ENCODE measurements around the gene LDB2. TPM values are rescaled to one million over a fixed set of nuclear protein-coding genes. Genes with fewer than 3 reads are reported as not detected.

The LDB2 gene
- total RNA-seq, 6 experiments from 2014 or later: 24.2 to 40.4 (median 31.7) TPM

DNA sequence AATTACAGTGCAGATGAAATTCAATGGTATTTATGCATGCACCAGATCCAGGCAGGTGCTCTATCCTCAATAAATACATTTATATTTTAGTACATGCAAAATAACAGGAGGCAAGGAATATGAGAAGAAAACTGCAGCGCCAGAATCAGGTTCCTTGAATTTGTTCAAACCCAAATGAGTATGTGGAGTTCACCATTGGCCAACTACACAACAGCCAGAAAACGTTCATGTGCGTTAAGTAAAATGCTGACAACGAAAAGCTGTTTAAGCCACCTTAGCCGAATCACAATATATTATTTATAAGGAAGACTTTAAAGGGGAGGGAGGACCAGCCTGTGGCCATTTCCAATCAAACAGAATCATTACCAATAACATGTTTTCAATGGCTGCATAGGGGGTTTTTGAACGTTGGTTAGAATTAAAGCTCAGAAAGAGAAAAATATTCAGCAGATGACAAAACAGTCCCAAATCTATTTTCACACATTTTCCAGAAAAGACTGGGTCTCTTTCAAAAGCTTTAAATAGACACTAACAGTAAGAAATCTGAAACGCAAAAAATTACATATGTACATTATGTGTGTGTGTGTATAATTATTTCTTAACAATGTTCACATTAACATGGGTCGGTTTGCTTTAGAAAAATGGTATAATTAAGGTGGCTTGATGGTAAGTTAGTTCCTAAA, 171.9 kb downstream of the LDB2 start:
- Mint-ChIP-seq H3K27me3 (ENCODE audit: insufficient read depth) (no peaks in the 10 kb centered on the region), H3K27ac (no peak overlapping the region)
- DNase-seq: no peak

DNA sequence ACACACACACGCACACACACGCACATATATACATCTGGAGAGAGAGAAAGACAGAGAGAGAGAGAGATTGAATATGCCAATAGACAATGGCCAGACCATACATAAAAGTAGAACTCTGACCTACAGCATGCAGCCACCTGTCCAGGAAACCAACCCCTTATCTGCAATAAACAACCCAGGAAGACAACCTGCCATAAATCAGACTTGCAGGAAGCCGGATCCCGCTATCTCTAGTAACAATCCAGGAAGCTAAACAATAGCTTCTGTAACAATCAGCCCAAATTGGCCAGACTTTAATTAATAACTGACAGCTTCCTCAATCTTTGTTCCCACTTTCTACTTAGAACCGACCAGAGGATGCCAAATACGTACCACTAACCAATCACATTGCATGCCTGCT, 173.2 kb downstream of the LDB2 start:
- H3K27ac Mint-ChIP-seq: no peak overlapping the region
- no peak overlapping the region for H3K4me3 Mint-ChIP-seq
- H3K4me1 Mint-ChIP-seq (ENCODE audit: low read depth): peaks cover 54% of the 10 kb centered on the region
- H3K36me3 Mint-ChIP-seq (ENCODE audit: low read depth): peaks cover 20% of the 10 kb centered on the region
- no peak for DNase-seq
- no peaks in the 10 kb centered on the region for H3K9me3 Mint-ChIP-seq
- H3K27me3 Mint-ChIP-seq (ENCODE audit: insufficient read depth): no peaks in the 10 kb centered on the region; the same call in 1 of the 2 replicates
- TF ChIP-seq, protein P1, sequence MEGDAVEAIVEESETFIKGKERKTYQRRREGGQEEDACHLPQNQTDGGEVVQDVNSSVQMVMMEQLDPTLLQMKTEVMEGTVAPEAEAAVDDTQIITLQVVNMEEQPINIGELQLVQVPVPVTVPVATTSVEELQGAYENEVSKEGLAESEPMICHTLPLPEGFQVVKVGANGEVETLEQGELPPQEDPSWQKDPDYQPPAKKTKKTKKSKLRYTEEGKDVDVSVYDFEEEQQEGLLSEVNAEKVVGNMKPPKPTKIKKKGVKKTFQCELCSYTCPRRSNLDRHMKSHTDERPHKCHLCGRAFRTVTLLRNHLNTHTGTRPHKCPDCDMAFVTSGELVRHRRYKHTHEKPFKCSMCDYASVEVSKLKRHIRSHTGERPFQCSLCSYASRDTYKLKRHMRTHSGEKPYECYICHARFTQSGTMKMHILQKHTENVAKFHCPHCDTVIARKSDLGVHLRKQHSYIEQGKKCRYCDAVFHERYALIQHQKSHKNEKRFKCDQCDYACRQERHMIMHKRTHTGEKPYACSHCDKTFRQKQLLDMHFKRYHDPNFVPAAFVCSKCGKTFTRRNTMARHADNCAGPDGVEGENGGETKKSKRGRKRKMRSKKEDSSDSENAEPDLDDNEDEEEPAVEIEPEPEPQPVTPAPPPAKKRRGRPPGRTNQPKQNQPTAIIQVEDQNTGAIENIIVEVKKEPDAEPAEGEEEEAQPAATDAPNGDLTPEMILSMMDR (IDR thresholded peaks at IDR 0.05): no peak

More for the DNA sequence above, 171.9 kb downstream of the LDB2 start:
- TF ChIP-seq, protein P1 (IDR thresholded peaks at IDR 0.05): no peak
- Mint-ChIP-seq H3K36me3 (ENCODE audit: low read depth) (peaks cover 30% of the 10 kb centered on the region), H3K9me3 (no peaks in the 10 kb centered on the region), H3K4me3 (no peak overlapping the region), H3K4me1 (ENCODE audit: low read depth) (peaks cover 42% of the 10 kb centered on the region)

DNA sequence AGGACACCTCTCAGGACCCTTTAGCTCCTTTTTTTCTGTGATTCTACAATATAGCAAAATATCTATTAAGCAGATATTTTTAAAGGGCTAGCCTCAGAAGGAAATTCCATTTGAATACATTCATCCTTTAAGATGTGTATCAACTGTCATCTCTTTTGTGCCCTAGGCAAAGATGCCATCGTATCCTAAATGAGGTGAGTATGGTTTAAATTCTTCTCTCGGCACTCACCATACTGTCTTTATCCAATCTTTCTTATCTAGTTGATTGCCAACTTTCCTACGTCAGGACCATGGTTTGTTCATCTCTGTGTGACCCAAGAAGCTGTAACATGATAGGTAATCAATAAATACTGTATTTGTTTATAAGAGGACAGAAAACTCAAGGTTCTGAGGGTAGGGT, 176.0 kb downstream of the LDB2 start:
- Mint-ChIP-seq H3K36me3 (ENCODE audit: low read depth) (peaks cover 21% of the 10 kb centered on the region), H3K4me1 (ENCODE audit: low read depth) (peaks cover 60% of the 10 kb centered on the region), H3K27ac (peak overlapping the region; percentile 88), H3K9me3 (no peaks in the 10 kb centered on the region), H3K27me3 (ENCODE audit: insufficient read depth) (no peaks in the 10 kb centered on the region; the same call in 1 of the 2 replicates), H3K4me3 (peak overlapping the region; percentile 80)
- peak; percentile 49 for DNase-seq
- TF ChIP-seq, protein P1 (IDR thresholded peaks at IDR 0.05): no peak

DNA sequence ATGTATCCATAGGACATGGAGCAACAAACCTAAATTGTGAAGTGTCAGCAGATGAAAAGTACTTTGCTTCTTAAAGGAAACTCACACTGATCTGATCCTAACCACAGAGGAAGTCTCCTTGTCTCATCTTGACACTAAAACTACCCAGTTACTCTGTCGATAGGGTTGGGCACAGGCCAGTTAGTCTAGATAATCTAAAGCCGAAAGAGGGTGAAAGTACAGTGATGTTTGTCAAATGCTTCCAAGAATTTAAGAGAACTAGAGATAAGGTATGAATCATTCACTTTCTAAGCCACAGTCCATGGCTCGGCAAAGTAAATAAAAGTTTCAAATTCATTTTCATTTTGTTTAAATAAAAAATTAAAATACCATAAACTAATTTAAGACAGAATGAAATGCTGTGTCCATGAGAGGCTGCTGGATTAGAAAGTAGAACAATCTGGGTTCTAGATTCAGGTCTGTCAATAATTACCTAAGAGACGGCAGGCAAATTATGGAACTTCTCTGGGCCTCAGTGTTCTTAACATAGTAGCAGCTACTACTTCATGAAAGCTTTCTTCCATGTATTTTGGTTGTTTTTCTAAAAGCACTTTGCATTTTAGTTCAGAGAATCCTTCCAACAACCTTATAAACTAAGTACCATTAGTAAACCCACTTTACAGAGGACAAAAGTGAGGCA, 176.7 kb downstream of the LDB2 start:
- Mint-ChIP-seq H3K9me3 (no peaks in the 10 kb centered on the region), H3K27ac (peak overlapping the region; percentile 88), H3K4me3 (peak overlapping the region; percentile 80), H3K4me1 (ENCODE audit: low read depth) (peaks cover 66% of the 10 kb centered on the region), H3K27me3 (ENCODE audit: insufficient read depth) (no peaks in the 10 kb centered on the region; the same call in 1 of the 2 replicates), H3K36me3 (ENCODE audit: low read depth) (peaks cover 21% of the 10 kb centered on the region)
- TF ChIP-seq, protein P1 (IDR thresholded peaks at IDR 0.05): no peak
- peak; percentile 76 for DNase-seq

DNA sequence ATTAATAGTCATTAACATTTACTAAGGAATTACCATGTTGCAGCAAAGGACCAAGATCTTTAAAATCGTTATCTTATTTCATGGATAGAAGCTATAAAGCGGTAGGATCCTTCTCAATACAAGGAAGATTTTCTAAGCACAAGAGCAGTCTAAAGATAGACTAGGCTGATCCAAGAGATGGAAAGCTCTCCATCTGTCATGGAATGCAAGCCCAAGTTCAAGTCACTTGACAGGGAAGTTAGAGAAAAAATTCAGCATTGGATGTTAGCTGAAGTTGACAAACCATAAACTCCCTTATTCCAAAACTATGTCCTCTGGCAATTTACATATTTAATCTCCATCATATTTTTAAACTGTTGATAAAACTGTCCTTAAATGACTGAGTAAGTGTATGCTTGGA, 177.7 kb downstream of the LDB2 start:
- peaks cover 69% of the 10 kb centered on the region for H3K4me1 Mint-ChIP-seq (ENCODE audit: low read depth)
- H3K27ac Mint-ChIP-seq: peak overlapping the region; percentile 88; the same call in 1 of the 2 replicates
- TF ChIP-seq, protein P1 (IDR thresholded peaks at IDR 0.05): no peak
- peaks cover 25% of the 10 kb centered on the region for H3K36me3 Mint-ChIP-seq (ENCODE audit: low read depth)
- H3K9me3 Mint-ChIP-seq: no peaks in the 10 kb centered on the region
- H3K4me3 Mint-ChIP-seq: peak overlapping the region; percentile 80
- no peaks in the 10 kb centered on the region; the same call in 1 of the 2 replicates for H3K27me3 Mint-ChIP-seq (ENCODE audit: insufficient read depth)
- DNase-seq: no peak
